ENCODE results near the gene FER. TPM values are rescaled to one million over a fixed set of nuclear protein-coding genes. Genes with fewer than 3 reads are reported as not detected.
"Not testable (repeated sequence)": the region's sequence is repeated elsewhere in the genome, so short reads cannot be mapped to it uniquely, and the experiment has no call there.

Gene FER
- total and polyA plus RNA-seq, 10 of the 15 experiments (the other 5 are each of a cell fraction or from before 2014, with no cell fraction given), result 4.4 to 19.1 (median 9.6) TPM

GRCh38 chr5:108773330-108773729 lies 25.6 kb downstream of the FER start (continued):
- TF ChIP-seq EZH2 (IDR thresholded peaks at IDR 0.05; ENCODE audit: borderline replicate concordance, control insufficient read depth, low read depth, low read length) (no peak), MYB (IDR thresholded peaks at IDR 0.05; ENCODE audit: borderline replicate concordance, low read depth, low read length) (no peak), MEF2A (IDR thresholded peaks at IDR 0.05; ENCODE audit: insufficient read depth, low read depth, low read length) (no peak), ZNF622 (IDR thresholded peaks at IDR 0.05) (no peak)

GRCh38 chr5:108774079-108774478 lies 26.4 kb downstream of the FER start:
- POLR2A ChIA-PET; DNase-seq (ENCODE audit: low read depth, low spot score); H3K4me2 ChIP-seq (ENCODE audit: control insufficient read depth, insufficient read depth); intact Hi-C loops (cut with micrococcal nuclease; ENCODE audit: unreplicated experiment); H3K9me3 ChIP-seq (replicated peaks; ENCODE audit: control insufficient read depth, insufficient read depth, low read length); H3K9ac ChIP-seq (ENCODE audit: control insufficient read depth, insufficient read depth, low read length); RAD21 ChIA-PET (ENCODE audit: unreplicated experiment); BruUV-seq (replicated peaks); H3K36me3 ChIP-seq (ENCODE audit: control insufficient read depth in 2 of 2, insufficient read depth in 2 of 2, low read length in 1 of 2); H2AFZ ChIP-seq (ENCODE audit: control insufficient read depth, low read depth, low read length); FAIRE-seq; H4K20me1 ChIP-seq (ENCODE audit: control insufficient read depth, insufficient read depth); H3K27me3 ChIP-seq (replicated peaks in 1 of 2; ENCODE audit: control insufficient read depth in 2 of 2, insufficient read depth in 2 of 2, low read length in 1 of 2); in situ Hi-C loops (cut with MboI); H3K4me3 ChIP-seq; ATAC-seq; H3K79me2 ChIP-seq (ENCODE audit: control insufficient read depth, insufficient read depth, low read length); H3K4me1 ChIP-seq (ENCODE audit: control insufficient read depth, insufficient read depth, low read length); H3K27ac ChIP-seq (ENCODE audit: control insufficient read depth, insufficient read depth): not testable (repeated sequence)
- ChIA-PET SMC1A (ENCODE audit: uncharacterized antibody, unreplicated experiment) (interaction anchor here (1.0 kb wide), 1 partner anchor 20 kb away, joined by 5 read pairs; no protein-coding TSS in a partner anchor), CTCF (interaction anchor here (0.7 kb wide), 1 partner anchor 57 kb away, joined by 3 read pairs; no protein-coding TSS in a partner anchor)
- 100% methylated on average over 2 of the region's 2 CpGs for WGBS (ENCODE audit: insufficient coverage, insufficient replicate concordance, low lambda C conversion rate, missing lambda C conversion rate)

DNA sequence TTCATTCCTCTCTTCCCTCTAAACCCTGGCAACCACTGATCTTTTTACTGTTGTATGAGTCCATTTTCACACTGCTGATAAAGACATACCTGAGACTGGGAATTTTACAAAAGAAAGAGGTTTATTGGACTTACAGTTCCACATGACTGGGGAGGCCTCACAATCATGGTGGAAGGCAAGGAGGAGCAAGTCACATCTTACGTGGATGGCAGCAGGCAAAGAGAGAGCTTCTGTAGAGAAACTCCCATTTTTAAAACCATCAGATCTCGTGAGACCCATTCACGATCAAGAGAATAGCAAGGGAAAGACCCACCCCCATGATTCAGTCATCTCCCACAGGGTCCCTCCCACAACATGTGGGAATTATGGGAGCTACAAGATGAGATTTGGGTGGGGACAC lies 29.9 kb downstream of the FER start:
- POLR2A ChIA-PET; DNase-seq (ENCODE audit: low read depth, low spot score); H3K4me2 ChIP-seq (ENCODE audit: control insufficient read depth, insufficient read depth); H3K9ac ChIP-seq (ENCODE audit: control insufficient read depth, insufficient read depth, low read length); H3K36me3 ChIP-seq (ENCODE audit: control insufficient read depth in 2 of 2, insufficient read depth in 2 of 2, low read length in 1 of 2); H2AFZ ChIP-seq (ENCODE audit: control insufficient read depth, low read depth, low read length); H3K9me3 ChIP-seq (replicated peaks; ENCODE audit: control insufficient read depth, insufficient read depth, low read length); H3K27me3 ChIP-seq (replicated peaks in 1 of 2; ENCODE audit: control insufficient read depth in 2 of 2, insufficient read depth in 2 of 2, low read length in 1 of 2); in situ Hi-C loops (cut with MboI); H3K4me1 ChIP-seq (ENCODE audit: control insufficient read depth, insufficient read depth, low read length); RAD21 ChIA-PET (ENCODE audit: unreplicated experiment); FAIRE-seq; ATAC-seq; H4K20me1 ChIP-seq (ENCODE audit: control insufficient read depth, insufficient read depth); H3K79me2 ChIP-seq (ENCODE audit: control insufficient read depth, insufficient read depth, low read length); BruUV-seq (replicated peaks); SMC1A ChIA-PET (ENCODE audit: uncharacterized antibody, unreplicated experiment); H3K27ac ChIP-seq (ENCODE audit: control insufficient read depth, insufficient read depth); CTCF ChIA-PET; intact Hi-C loops (cut with micrococcal nuclease; ENCODE audit: unreplicated experiment); H3K4me3 ChIP-seq: not testable (repeated sequence)
- 97% methylated on average over 3 of the region's 3 CpGs for WGBS (ENCODE audit: insufficient coverage, insufficient replicate concordance, low lambda C conversion rate, missing lambda C conversion rate)

DNA sequence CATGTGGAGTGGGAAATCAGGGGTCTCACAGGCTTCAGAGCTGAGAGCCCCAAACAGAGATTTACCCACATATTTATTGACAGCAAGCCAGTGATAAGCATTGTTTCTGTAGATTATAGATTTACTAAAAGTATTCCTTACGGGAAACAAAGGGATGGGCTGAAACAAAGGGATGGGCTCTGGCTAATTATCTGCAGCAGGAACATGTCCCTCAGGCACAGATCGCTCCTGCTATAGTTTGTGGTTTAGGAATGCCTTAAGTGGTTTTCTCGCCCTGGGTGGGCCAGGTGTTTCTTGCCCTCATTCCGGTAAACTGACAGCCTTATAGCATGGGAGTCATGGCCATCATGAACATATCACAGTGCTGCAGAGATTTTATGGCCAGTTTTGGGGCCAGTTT lies 36.9 kb downstream of the FER start:
- FAIRE-seq; SMC1A ChIA-PET (ENCODE audit: uncharacterized antibody, unreplicated experiment); H3K79me2 ChIP-seq (ENCODE audit: control insufficient read depth, insufficient read depth, low read length); H4K20me1 ChIP-seq (ENCODE audit: control insufficient read depth, insufficient read depth); H2AFZ ChIP-seq (ENCODE audit: control insufficient read depth, low read depth, low read length); H3K4me1 ChIP-seq (ENCODE audit: control insufficient read depth, insufficient read depth, low read length); H3K4me2 ChIP-seq (ENCODE audit: control insufficient read depth, insufficient read depth); POLR2A ChIA-PET; BruUV-seq (replicated peaks); H3K36me3 ChIP-seq (ENCODE audit: control insufficient read depth in 2 of 2, insufficient read depth in 2 of 2, low read length in 1 of 2); H3K27ac ChIP-seq (ENCODE audit: control insufficient read depth, insufficient read depth); ATAC-seq; DNase-seq (ENCODE audit: low read depth, low spot score); H3K9ac ChIP-seq (ENCODE audit: control insufficient read depth, insufficient read depth, low read length); in situ Hi-C loops (cut with MboI); intact Hi-C loops (cut with micrococcal nuclease; ENCODE audit: unreplicated experiment); H3K4me3 ChIP-seq; H3K27me3 ChIP-seq (replicated peaks in 1 of 2; ENCODE audit: control insufficient read depth in 2 of 2, insufficient read depth in 2 of 2, low read length in 1 of 2); RAD21 ChIA-PET (ENCODE audit: unreplicated experiment); CTCF ChIA-PET: not testable (repeated sequence)
- H3K9me3 ChIP-seq (replicated peaks; ENCODE audit: control insufficient read depth, insufficient read depth, low read length), result peaks cover 13% of the 10 kb centered on the region; the same call in 2 of the 3 replicates
- WGBS (ENCODE audit: insufficient coverage, insufficient replicate concordance, low lambda C conversion rate, missing lambda C conversion rate), result 97% methylated on average over 4 of the region's 4 CpGs
